IMR-90 (cell line): ENCODE measurements around the gene ADAMTS12. TPM values are rescaled to one million over a fixed set of nuclear protein-coding genes. Genes with fewer than 3 reads are reported as not detected.

Source experiments
- ATAC-seq: fragments of 200-7000 bp; cut with Tn5 transposase; 2 replicates; pipeline ENCODE4 v1.9.1; 2020; ENCODE audit warnings: low read depth, mild to moderate bottlenecking, moderate library complexity
- BruUV-seq: library from RNA; stranded (reverse); fragments of 400-500 nt; replicated peaks from 2 replicates; lab custom pipeline; 2021; lab: Mats Ljungman, UMichigan
- CTCF ChIA-PET: fragments of 300-600 bp; formaldehyde crosslinking; extraction: SDS; loops from one replicate; lab custom pipeline; 2021; ENCODE audit warnings: antibody characterized with exemption; lab: Yijun Ruan, JAX
- POLR2A ChIA-PET: fragments of 300-600 bp; sonication (Branson Sonifier 250); formaldehyde crosslinking; loops from one replicate; lab custom pipeline; 2022; ENCODE audit warnings: antibody characterized with exemption; ENCODE audit not compliant: unreplicated experiment; lab: Charles Lee
- DNase-seq: peaks from one replicate; pipeline ENCODE4 v3.0.0; 2013
- H2AFZ ChIP-seq: replicated peaks from 2 replicates; pipeline ENCODE3; 2013; ENCODE audit warnings: low read length, mild to moderate bottlenecking; ENCODE audit not compliant: poor library complexity
- H2AK5ac ChIP-seq: 2 replicates; pipeline ENCODE4 v1.6.1; 2013; ENCODE audit warnings: low read depth, low read length, inconsistent platforms
- H2AK9ac ChIP-seq: replicated peaks from 2 replicates; pipeline ENCODE3; 2013; ENCODE audit warnings: mild to moderate bottlenecking, low read depth, low read length, moderate library complexity; ENCODE audit not compliant: poor library complexity
- H2BK120ac ChIP-seq: 2 replicates; pipeline ENCODE4 v1.6.1; 2013; ENCODE audit warnings: low read depth, low read length, inconsistent platforms
- H2BK15ac ChIP-seq: 3 replicates; pipeline ENCODE4 v1.6.1; 2013; ENCODE audit warnings: low read depth, low read length, inconsistent platforms
- H2BK20ac ChIP-seq: 2 replicates; pipeline ENCODE4 v1.6.1; 2013; ENCODE audit warnings: low read depth, mild to moderate bottlenecking, inconsistent platforms, low read length, moderate library complexity
- H2BK5ac ChIP-seq: 2 replicates; pipeline ENCODE4 v1.6.1; 2013; ENCODE audit warnings: mild to moderate bottlenecking, low read depth, low read length, inconsistent platforms; ENCODE audit not compliant: poor library complexity, severe bottlenecking
- H3K14ac ChIP-seq: replicated peaks from 2 replicates; pipeline ENCODE4 v1.6.1; 2013; ENCODE audit warnings: low read depth, low read length, inconsistent platforms
- H3K18ac ChIP-seq: 2 replicates; pipeline ENCODE4 v1.6.1; 2013; ENCODE audit warnings: low read depth, low read length, control low read depth
- H3K23ac ChIP-seq: 2 replicates; pipeline ENCODE4 v1.6.1; 2013; ENCODE audit warnings: low read depth, low read length, inconsistent platforms
- H3K27ac ChIP-seq: 2 replicates; pipeline ENCODE4 v1.5.1; 2013; ENCODE audit warnings: mild to moderate bottlenecking, control low read depth, low read length; ENCODE audit not compliant: insufficient read depth
- H3K27me3 ChIP-seq: 2 replicates; pipeline ENCODE4 v1.6.1; 2013; ENCODE audit warnings: low read length; ENCODE audit not compliant: control insufficient read depth, insufficient read depth
- H3K36me3 ChIP-seq: 2 replicates; pipeline ENCODE4 v1.6.1; 2013; ENCODE audit warnings: low read length, mixed read lengths; ENCODE audit not compliant: control insufficient read depth, insufficient read depth
- H3K4ac ChIP-seq: 2 replicates; pipeline ENCODE4 v1.6.1; 2013; ENCODE audit warnings: low read depth, low read length, inconsistent platforms
- H3K4me1 ChIP-seq: 2 replicates; pipeline ENCODE4 v1.6.1; 2013; ENCODE audit warnings: low read length, mixed read lengths; ENCODE audit not compliant: control insufficient read depth, insufficient read depth
- H3K4me2 ChIP-seq: 2 replicates; pipeline ENCODE4 v1.6.1; 2013; ENCODE audit warnings: low read depth, mild to moderate bottlenecking, control low read depth, low read length, moderate library complexity
- H3K4me3 ChIP-seq: 2 replicates; pipeline ENCODE4 v1.5.1; 2013; ENCODE audit warnings: low read depth, mild to moderate bottlenecking, control low read depth, low read length, moderate library complexity; ENCODE audit not compliant: insufficient read depth
- H3K56ac ChIP-seq: 2 replicates; pipeline ENCODE4 v1.6.1; 2013; ENCODE audit warnings: low read length, inconsistent platforms; ENCODE audit not compliant: insufficient read depth; ENCODE audit errors: extremely low read depth
- H3K79me1 ChIP-seq, 2 experiments: 2 replicates each; pipeline ENCODE4 v1.6.1; 2013; ENCODE audit warnings: low read length in 2 of 2, inconsistent platforms in 1 of 2, low read depth in 1 of 2
- H3K9ac ChIP-seq: 2 replicates; pipeline ENCODE4 v1.6.1; 2013; ENCODE audit warnings: low read depth, low read length, control low read depth
- H3K9me1 ChIP-seq: 2 replicates; pipeline ENCODE4 v1.6.1; 2013; ENCODE audit warnings: low read length, inconsistent platforms; ENCODE audit not compliant: insufficient read depth
- H3K9me3 ChIP-seq: 2 replicates; pipeline ENCODE4 v1.6.1; 2013; ENCODE audit warnings: low read length; ENCODE audit not compliant: control insufficient read depth, insufficient read depth
- H4K20me1 ChIP-seq: 2 replicates; pipeline ENCODE4 v1.6.1; 2013; ENCODE audit warnings: low read length, inconsistent platforms; ENCODE audit not compliant: insufficient read depth
- H4K5ac ChIP-seq: 2 replicates; pipeline ENCODE4 v1.6.1; 2013; ENCODE audit warnings: mild to moderate bottlenecking, low read depth, low read length, control low read depth
- H4K8ac ChIP-seq, 2 experiments: 2 replicates each; pipeline ENCODE4 v1.6.1; 2013; ENCODE audit warnings: low read depth in 2 of 2, low read length in 2 of 2, control low read depth in 1 of 2, inconsistent platforms in 1 of 2
- H4K91ac ChIP-seq: 2 replicates; pipeline ENCODE4 v1.6.1; 2013; ENCODE audit warnings: low read depth, low read length, inconsistent platforms; ENCODE audit not compliant: insufficient read depth
- BHLHE40 ChIP-seq: fragments of 150-350 bp; IDR thresholded peaks from 2 replicates; pipeline ENCODE4 v1.6.1; 2016; ENCODE audit warnings: mild to moderate bottlenecking, low read depth, low read length
- CEBPB ChIP-seq: IDR thresholded peaks from 2 replicates; pipeline ENCODE4 v1.6.1; 2012; ENCODE audit warnings: low read depth, low read length, improper control_type of control experiment
- CHD1 ChIP-seq: IDR thresholded peaks from 2 replicates; pipeline ENCODE4 v1.6.1; 2012; ENCODE audit warnings: low read depth, low read length, improper control_type of control experiment
- FOS ChIP-seq: fragments of 150-350 bp; IDR thresholded peaks from 2 replicates; pipeline ENCODE4 v1.6.1; 2016; ENCODE audit warnings: low read depth, low read length
- MAFK ChIP-seq: IDR thresholded peaks from 2 replicates; pipeline ENCODE4 v1.6.1; 2012; ENCODE audit warnings: low read depth, low read length, improper control_type of control experiment
- MAZ ChIP-seq: IDR thresholded peaks from 2 replicates; pipeline ENCODE4 v1.6.1; 2012; ENCODE audit warnings: low read depth, mild to moderate bottlenecking, low read length, improper control_type of control experiment, moderate library complexity, borderline replicate concordance
- MXI1 ChIP-seq: IDR thresholded peaks from 2 replicates; pipeline ENCODE4 v1.6.1; 2012; ENCODE audit warnings: low read depth, mild to moderate bottlenecking, low read length, moderate library complexity, borderline replicate concordance
- NFE2L2 ChIP-seq: fragments of 150-350 bp; IDR thresholded peaks from 2 replicates; pipeline ENCODE4 v1.6.1; 2016; ENCODE audit warnings: low read depth, mild to moderate bottlenecking, low read length
- POLR2A ChIP-seq: IDR thresholded peaks from 2 replicates; pipeline ENCODE4 v1.6.1; 2012; ENCODE audit warnings: mild to moderate bottlenecking, low read depth, low read length
- RAD21 ChIP-seq: IDR thresholded peaks from 2 replicates; pipeline ENCODE4 v1.6.1; 2012; ENCODE audit warnings: low read length, improper control_type of control experiment
- RCOR1 ChIP-seq: IDR thresholded peaks from 2 replicates; pipeline ENCODE4 v1.6.1; 2012; ENCODE audit warnings: mild to moderate bottlenecking, low read length, improper control_type of control experiment; ENCODE audit not compliant: insufficient replicate concordance
- RFX5 ChIP-seq: IDR thresholded peaks from 2 replicates; pipeline ENCODE4 v1.8.0; 2012; ENCODE audit warnings: low read depth, mild to moderate bottlenecking, low read length, moderate library complexity
- SMC3 ChIP-seq: fragments of 150-350 bp; IDR thresholded peaks from 2 replicates; pipeline ENCODE4 v1.6.1; 2016; ENCODE audit warnings: low read depth, mild to moderate bottlenecking, antibody characterized with exemption, low read length, moderate library complexity
- WGBS, 2 experiments: methylation state at CpG; one replicate each; pipeline versions ENCODE4 v1.1.5 to v1.1.7; 2013; ENCODE audit warnings: missing lambda C conversion rate in 2 of 2; ENCODE audit not compliant: insufficient read length in 1 of 2; ENCODE audit errors: extremely low coverage in 2 of 2; 5-methylcytosine and 5-hydroxymethylcytosine counted together
- dilution Hi-C: fragments of 300-500 bp; cut with HindIII; formaldehyde crosslinking; loops from one replicate; pipeline ENCODE4 v1.14.3; 2018; ENCODE audit warnings: low sequenced_read_pairs; ENCODE audit not compliant: unreplicated experiment
- in situ Hi-C: fragments of 300-500 bp; cut with MboI; formaldehyde crosslinking; loops from 3 replicates; pipeline ENCODE4 v1.14.3; 2019; ENCODE audit warnings: low sequenced_read_pairs, inconsistent platforms, mixed read lengths
- intact Hi-C: fragments of 100-400 bp; cut with micrococcal nuclease; formaldehyde crosslinking; loops from 2 replicates; pipeline ENCODE4 v1.10.0; 2022
- polyA plus RNA-seq, 3 experiments: library from polyadenylated mRNA; depleted of rRNA; stranded (reverse); fragments of >200 nt; gene quantifications; 2 replicates each; pipeline ENCODE4 v1.2.3, GENCODE V29; 2012; ENCODE audit warnings: low replicate concordance in 1 of 3
- total RNA-seq: library from RNA; depleted of rRNA; stranded (reverse); fragments of >200 nt; gene quantifications from 2 replicates; pipeline ENCODE4 v1.2.3, GENCODE V29; 2012
- TF ChIP-seq, protein P1 (sequence below): fragments of 150-350 bp; IDR thresholded peaks from 2 replicates; pipeline ENCODE4 v1.6.1; 2016; ENCODE audit warnings: low read depth, mild to moderate bottlenecking, low read length, moderate library complexity, borderline replicate concordance
- TF ChIP-seq, protein P2 (sequence below): conservative IDR thresholded peaks from 2 replicates; pipeline ENCODE4 v1.5.1; 2012; ENCODE audit warnings: mild to moderate bottlenecking, low read depth, low read length, improper control_type of control experiment
- TF ChIP-seq, protein P3 (sequence below): fragments of 150-350 bp; IDR thresholded peaks from 2 replicates; pipeline ENCODE4 v1.6.1; 2017; ENCODE audit warnings: mild to moderate bottlenecking, antibody characterized with exemption, low read length, low read depth

The ADAMTS12 gene
- total and polyA plus RNA-seq, 2 of the 4 experiments (the other 2 are of a cell fraction) = 27.3 to 51.3 TPM

DNA sequence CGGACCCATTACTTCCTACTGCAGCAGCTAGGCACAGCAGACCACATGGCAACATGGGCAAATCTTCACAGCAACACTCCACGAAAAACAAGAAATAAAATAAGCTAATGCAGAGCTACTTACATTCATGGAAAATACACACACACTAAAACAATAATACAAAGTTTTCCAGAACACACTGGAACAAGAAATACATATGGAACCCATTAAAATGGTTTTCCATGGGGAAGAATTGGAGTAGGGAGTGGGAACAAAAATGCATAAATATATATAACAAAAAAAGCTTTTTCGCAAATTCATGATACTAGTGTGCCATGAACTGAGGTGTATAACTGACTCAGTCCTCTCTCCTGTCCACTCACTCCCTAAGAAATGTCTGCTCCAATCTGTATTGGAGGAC is 8.3 kb downstream of the ADAMTS12 start:
- Histone ChIP-seq H3K4me1 (peaks cover 5% of the 10 kb centered on the region), H3K4ac (no peak overlapping the region), H3K9me1 (peaks cover 15% of the 10 kb centered on the region), H3K18ac (no peak overlapping the region), H2AFZ (no peak overlapping the region), H4K91ac (no peak overlapping the region), H2BK120ac (no peak overlapping the region), H3K27me3 (no peaks in the 10 kb centered on the region), H3K9me3 (no peaks in the 10 kb centered on the region), H3K23ac (no peak overlapping the region), H3K27ac (no peak overlapping the region), H3K4me2 (no peak overlapping the region), H3K79me1 (peaks cover 9 to 51% of the 10 kb centered on the region in 2 experiments; a peak in 3 of 4 replicates), H3K14ac (no peak overlapping the region), H4K20me1 (peaks cover 14% of the 10 kb centered on the region; the same call in 1 of the 2 replicates), H3K4me3 (no peak overlapping the region), H3K36me3 (peaks cover 10% of the 10 kb centered on the region), H2AK9ac (no peak overlapping the region), H2AK5ac (no peak overlapping the region), H2BK15ac (no peak overlapping the region), H4K5ac (no peak overlapping the region), H2BK20ac (no peak overlapping the region), H4K8ac (no peak overlapping the region), H2BK5ac (no peak overlapping the region), H3K9ac (no peak overlapping the region), H3K56ac (no peak overlapping the region)
- TF ChIP-seq, protein P1, sequence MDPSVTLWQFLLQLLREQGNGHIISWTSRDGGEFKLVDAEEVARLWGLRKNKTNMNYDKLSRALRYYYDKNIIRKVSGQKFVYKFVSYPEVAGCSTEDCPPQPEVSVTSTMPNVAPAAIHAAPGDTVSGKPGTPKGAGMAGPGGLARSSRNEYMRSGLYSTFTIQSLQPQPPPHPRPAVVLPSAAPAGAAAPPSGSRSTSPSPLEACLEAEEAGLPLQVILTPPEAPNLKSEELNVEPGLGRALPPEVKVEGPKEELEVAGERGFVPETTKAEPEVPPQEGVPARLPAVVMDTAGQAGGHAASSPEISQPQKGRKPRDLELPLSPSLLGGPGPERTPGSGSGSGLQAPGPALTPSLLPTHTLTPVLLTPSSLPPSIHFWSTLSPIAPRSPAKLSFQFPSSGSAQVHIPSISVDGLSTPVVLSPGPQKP = no peak
- TF ChIP-seq NFE2L2 = no peak
- TF ChIP-seq CEBPB = no peak
- TF ChIP-seq SMC3 = no peak
- no peak for TF ChIP-seq FOS
- no peak for TF ChIP-seq CHD1
- no peak for TF ChIP-seq RCOR1
- TF ChIP-seq MAFK = no peak
- TF ChIP-seq MXI1 = no peak
- TF ChIP-seq, protein P2, sequence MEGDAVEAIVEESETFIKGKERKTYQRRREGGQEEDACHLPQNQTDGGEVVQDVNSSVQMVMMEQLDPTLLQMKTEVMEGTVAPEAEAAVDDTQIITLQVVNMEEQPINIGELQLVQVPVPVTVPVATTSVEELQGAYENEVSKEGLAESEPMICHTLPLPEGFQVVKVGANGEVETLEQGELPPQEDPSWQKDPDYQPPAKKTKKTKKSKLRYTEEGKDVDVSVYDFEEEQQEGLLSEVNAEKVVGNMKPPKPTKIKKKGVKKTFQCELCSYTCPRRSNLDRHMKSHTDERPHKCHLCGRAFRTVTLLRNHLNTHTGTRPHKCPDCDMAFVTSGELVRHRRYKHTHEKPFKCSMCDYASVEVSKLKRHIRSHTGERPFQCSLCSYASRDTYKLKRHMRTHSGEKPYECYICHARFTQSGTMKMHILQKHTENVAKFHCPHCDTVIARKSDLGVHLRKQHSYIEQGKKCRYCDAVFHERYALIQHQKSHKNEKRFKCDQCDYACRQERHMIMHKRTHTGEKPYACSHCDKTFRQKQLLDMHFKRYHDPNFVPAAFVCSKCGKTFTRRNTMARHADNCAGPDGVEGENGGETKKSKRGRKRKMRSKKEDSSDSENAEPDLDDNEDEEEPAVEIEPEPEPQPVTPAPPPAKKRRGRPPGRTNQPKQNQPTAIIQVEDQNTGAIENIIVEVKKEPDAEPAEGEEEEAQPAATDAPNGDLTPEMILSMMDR = no peak
- no peak for TF ChIP-seq RFX5
- TF ChIP-seq POLR2A = no peak
- TF ChIP-seq, protein P3, sequence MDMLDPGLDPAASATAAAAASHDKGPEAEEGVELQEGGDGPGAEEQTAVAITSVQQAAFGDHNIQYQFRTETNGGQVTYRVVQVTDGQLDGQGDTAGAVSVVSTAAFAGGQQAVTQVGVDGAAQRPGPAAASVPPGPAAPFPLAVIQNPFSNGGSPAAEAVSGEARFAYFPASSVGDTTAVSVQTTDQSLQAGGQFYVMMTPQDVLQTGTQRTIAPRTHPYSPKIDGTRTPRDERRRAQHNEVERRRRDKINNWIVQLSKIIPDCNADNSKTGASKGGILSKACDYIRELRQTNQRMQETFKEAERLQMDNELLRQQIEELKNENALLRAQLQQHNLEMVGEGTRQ = no peak
- TF ChIP-seq RAD21 = no peak
- no peak for TF ChIP-seq BHLHE40
- TF ChIP-seq MAZ = no peak
- DNase-seq (no peak), ATAC-seq (no peak)
- dilution Hi-C loops = no loop called here
- intact Hi-C loops = no loop called here
- POLR2A ChIA-PET = no interaction called here
- WGBS, 2 experiments = no CpG with 5 or more reads among the region's 3 CpGs
- BruUV-seq = no TSS peak
- CTCF ChIA-PET = no interaction called here
- in situ Hi-C loops = no loop called here
